Peyer's patch (tissue), 4 donors: ENCODE data around the gene CA11.

Experiments used
- CTCF ChIP-seq, 6 experiments: fragments of 450-650 bp in 4 of 6; fragments of 200-600 bp in 2 of 6; sonication (generic) in 1 of 6; IDR thresholded peaks; one replicate each; pipeline ENCODE4 v1.5.1; 2017 to 2019; ENCODE audit warnings: antibody characterized with exemption in 6 of 6, mild to moderate bottlenecking in 3 of 6, moderate library complexity in 1 of 6
- POLR2A ChIP-seq, 2 donors: fragments of 450-650 bp; IDR thresholded peaks; one replicate each; pipeline ENCODE4 v1.5.1; 2017; ENCODE audit warnings: antibody characterized with exemption in 2 of 2, mild to moderate bottlenecking in 2 of 2, moderate library complexity in 2 of 2

GRCh38 chr19:48627201-48627864 lies 18.7 kb downstream of the CA11 start:
- TF ChIP-seq CTCF (IDR thresholded peaks at IDR 0.05) (no peak), POLR2A (IDR thresholded peaks at IDR 0.05) (peak; percentile 19 to 63)
